ENCODE measurements around the gene MFSD6.

DNA sequence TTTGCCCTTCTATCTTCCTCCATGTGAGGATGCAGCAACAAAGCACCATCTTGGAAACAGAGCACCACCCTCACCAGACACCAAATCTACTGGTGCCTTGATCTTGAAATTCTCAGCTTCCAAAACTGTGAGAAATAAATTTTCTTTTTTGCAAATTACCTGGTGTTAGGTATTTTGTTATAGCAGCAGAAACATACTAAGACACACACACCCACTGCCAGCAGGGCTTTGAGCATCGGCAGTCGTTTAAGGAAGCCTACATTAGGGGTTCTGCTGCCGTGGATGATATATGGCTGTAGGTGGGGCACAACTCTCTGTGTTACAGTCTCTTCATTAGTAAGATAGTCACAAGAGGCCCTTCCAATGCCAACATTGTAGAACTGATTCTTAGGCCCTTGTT lies 20.7 kb upstream of the MFSD6 start:
- TF ChIP-seq, protein P1, sequence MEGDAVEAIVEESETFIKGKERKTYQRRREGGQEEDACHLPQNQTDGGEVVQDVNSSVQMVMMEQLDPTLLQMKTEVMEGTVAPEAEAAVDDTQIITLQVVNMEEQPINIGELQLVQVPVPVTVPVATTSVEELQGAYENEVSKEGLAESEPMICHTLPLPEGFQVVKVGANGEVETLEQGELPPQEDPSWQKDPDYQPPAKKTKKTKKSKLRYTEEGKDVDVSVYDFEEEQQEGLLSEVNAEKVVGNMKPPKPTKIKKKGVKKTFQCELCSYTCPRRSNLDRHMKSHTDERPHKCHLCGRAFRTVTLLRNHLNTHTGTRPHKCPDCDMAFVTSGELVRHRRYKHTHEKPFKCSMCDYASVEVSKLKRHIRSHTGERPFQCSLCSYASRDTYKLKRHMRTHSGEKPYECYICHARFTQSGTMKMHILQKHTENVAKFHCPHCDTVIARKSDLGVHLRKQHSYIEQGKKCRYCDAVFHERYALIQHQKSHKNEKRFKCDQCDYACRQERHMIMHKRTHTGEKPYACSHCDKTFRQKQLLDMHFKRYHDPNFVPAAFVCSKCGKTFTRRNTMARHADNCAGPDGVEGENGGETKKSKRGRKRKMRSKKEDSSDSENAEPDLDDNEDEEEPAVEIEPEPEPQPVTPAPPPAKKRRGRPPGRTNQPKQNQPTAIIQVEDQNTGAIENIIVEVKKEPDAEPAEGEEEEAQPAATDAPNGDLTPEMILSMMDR (IDR thresholded peaks at IDR 0.05 in 8 of 11, conservative IDR thresholded peaks at IDR 0.05 in 3 of 11) = no peak
- no peak for TF ChIP-seq POLR2AphosphoS5 (IDR thresholded peaks at IDR 0.05)
- TF ChIP-seq POLR2A (IDR thresholded peaks at IDR 0.05) = no peak
